A172 (cell line): ENCODE results near the gene TEX48. TPM values are rescaled to one million over a fixed set of nuclear protein-coding genes. Genes with fewer than 3 reads are reported as not detected.
A peak's percentile ranks its signal among the peaks of the same experiment; 100 is the strongest.

ENCODE experiments used
- DNase-seq: peaks from one replicate; pipeline ENCODE4 v3.0.0-alpha.2; 2015; ENCODE audit warnings: low spot score
- total RNA-seq: library from RNA; depleted of rRNA; stranded (reverse); fragments of >200 nt; shearing (Covaris generic); gene quantifications from 2 replicates; pipeline ENCODE4 v1.2.3, GENCODE V29; 2014; rRNA removed

Gene TEX48
- not detected in 2 replicates for total RNA-seq

- DNase-seq, result peak; percentile 93
These were observed at the start of gene TEX48 for GRCh38 chr9:114681594-114682332. TEX48 (minus strand) TSS chr9:114682192; CDS start chr9:114671723, 10,469 bp downstream.

GRCh38 chr9:114731701-114732100 is 49.7 kb upstream of the TEX48 start:
- DNase-seq, result no peak

GRCh38 chr9:114729706-114730105 is 47.7 kb upstream of the TEX48 start:
- DNase-seq, result no peak

GRCh38 chr9:114725930-114726329 is 43.9 kb upstream of the TEX48 start:
- DNase-seq, result no peak

GRCh38 chr9:114724744-114725143 is 42.8 kb upstream of the TEX48 start:
- no peak for DNase-seq

- no peak for DNase-seq
These were observed 41.9 kb upstream of the TEX48 start for GRCh38 chr9:114723931-114724330.

- DNase-seq, result no peak
These were observed 41.1 kb upstream of the TEX48 start for GRCh38 chr9:114722937-114723620.

- no peak for DNase-seq
These were observed 40.2 kb upstream of the TEX48 start for GRCh38 chr9:114722081-114722621.

- DNase-seq, result no peak
These were observed 39.6 kb upstream of the TEX48 start for GRCh38 chr9:114721491-114722079.

GRCh38 chr9:114720086-114720676 is 38.2 kb upstream of the TEX48 start:
- DNase-seq, result no peak

GRCh38 chr9:114719290-114719689 is 37.3 kb upstream of the TEX48 start:
- DNase-seq, result no peak

GRCh38 chr9:114718801-114719221 is 36.8 kb upstream of the TEX48 start:
- DNase-seq, result peak; percentile 86

GRCh38 chr9:114717908-114718486 is 36.0 kb upstream of the TEX48 start:
- DNase-seq, result no peak

GRCh38 chr9:114709636-114710035 is 27.6 kb upstream of the TEX48 start:
- DNase-seq, result no peak

GRCh38 chr9:114706711-114707110 is 24.7 kb upstream of the TEX48 start:
- DNase-seq, result no peak

GRCh38 chr9:114701988-114702387 is 20.0 kb upstream of the TEX48 start:
- no peak for DNase-seq

- no peak for DNase-seq
These were observed 16.0 kb upstream of the TEX48 start for GRCh38 chr9:114697951-114698351.

- peak; percentile 31 for DNase-seq
These were observed 15.0 kb upstream of the TEX48 start for GRCh38 chr9:114696814-114697544.

GRCh38 chr9:114695948-114696347 is 14.0 kb upstream of the TEX48 start:
- no peak for DNase-seq

GRCh38 chr9:114694719-114695269 is 12.8 kb upstream of the TEX48 start:
- DNase-seq, result peak; percentile 14

- peak; percentile 94 for DNase-seq
These were observed 12.2 kb upstream of the TEX48 start for GRCh38 chr9:114694146-114694545.
